WTC11 (cell line): ENCODE results near the gene RPS28. TPM values are rescaled to one million over a fixed set of nuclear protein-coding genes. Genes with fewer than 3 reads are reported as not detected.

Source experiments
- ATAC-seq: fragments of 200-7000 bp; cut with Tn5 transposase; 2 replicates; pipeline ENCODE4 v1.10.0; 2021; ENCODE audit warnings: mild to moderate bottlenecking, moderate library complexity
- CTCF ChIA-PET: fragments of 300-600 bp; sonication (Branson Sonifier 250); formaldehyde crosslinking; loops from one replicate; lab custom pipeline; 2021; ENCODE audit warnings: antibody characterized with exemption; lab: Charles Lee
- POLR2A ChIA-PET: fragments of 350-600 bp; sonication (Branson Sonifier 250); formaldehyde crosslinking; loops from one replicate; lab custom pipeline; 2021; ENCODE audit warnings: antibody characterized with exemption; lab: Charles Lee
- DNase-seq: peaks from one replicate; pipeline ENCODE4 v3.0.0; 2021; ENCODE audit warnings: low spot score
- H3K27ac Mint-ChIP-seq: 2 replicates; pipeline ENCODE4 v1.8.0; 2021; ENCODE audit warnings: mixed read lengths
- H3K27me3 Mint-ChIP-seq: 2 replicates; pipeline ENCODE4 v1.8.0; 2021; ENCODE audit warnings: low read depth, mild to moderate bottlenecking, moderate library complexity, mixed read lengths
- H3K36me3 Mint-ChIP-seq: 2 replicates; pipeline ENCODE4 v1.8.0; 2021; ENCODE audit warnings: mixed read lengths
- H3K4me1 Mint-ChIP-seq: 2 replicates; pipeline ENCODE4 v1.8.0; 2022; ENCODE audit warnings: mixed read lengths
- H3K4me3 Mint-ChIP-seq: 2 replicates; pipeline ENCODE4 v1.8.0; 2021; ENCODE audit warnings: mild to moderate bottlenecking, moderate library complexity, mixed read lengths
- H3K9me3 Mint-ChIP-seq: 2 replicates; pipeline ENCODE4 v1.8.0; 2021; ENCODE audit warnings: mixed read lengths
- CREM ChIP-seq: sonication (generic); formaldehyde crosslinking; IDR thresholded peaks from 2 replicates; pipeline ENCODE4 v1.8.1; 2022; ENCODE audit warnings: mild to moderate bottlenecking, missing genetic modification reagents, moderate library complexity
- EMX1 ChIP-seq: fragments of 250-450 bp; sonication (Bioruptor Pico); IDR thresholded peaks from 2 replicates; pipeline ENCODE4 v1.8.0; 2021; ENCODE audit warnings: mild to moderate bottlenecking
- ERG ChIP-seq: fragments of 250-450 bp; sonication (Bioruptor Pico); IDR thresholded peaks from 2 replicates; pipeline ENCODE4 v1.8.0; 2021; ENCODE audit warnings: mild to moderate bottlenecking
- FOXJ3 ChIP-seq: sonication (generic); formaldehyde crosslinking; IDR thresholded peaks from 2 replicates; pipeline ENCODE4 v1.9.0; 2021; ENCODE audit warnings: missing genetic modification reagents, mild to moderate bottlenecking, borderline replicate concordance
- GRHL2 ChIP-seq: fragments of 250-450 bp; sonication (Bioruptor Pico); IDR thresholded peaks from 2 replicates; pipeline ENCODE4 v1.8.0; 2022; ENCODE audit warnings: mild to moderate bottlenecking, moderate library complexity; ENCODE audit not compliant: insufficient replicate concordance, severe bottlenecking
- MAX ChIP-seq: sonication (generic); formaldehyde crosslinking; IDR thresholded peaks from 2 replicates; pipeline ENCODE4 v1.8.0; 2022; ENCODE audit warnings: mild to moderate bottlenecking, missing genetic modification reagents
- MXD4 ChIP-seq: fragments of 250-450 bp; sonication (Bioruptor Pico); IDR thresholded peaks from 2 replicates; pipeline ENCODE4 v1.8.0; 2021; ENCODE audit warnings: mild to moderate bottlenecking, moderate library complexity, borderline replicate concordance
- MYBL2 ChIP-seq: sonication (generic); formaldehyde crosslinking; IDR thresholded peaks from 2 replicates; pipeline ENCODE4 v1.8.1; 2023; ENCODE audit warnings: mild to moderate bottlenecking, moderate library complexity, missing genetic modification reagents
- NFATC4 ChIP-seq: fragments of 250-450 bp; sonication (Bioruptor Pico); IDR thresholded peaks from 2 replicates; pipeline ENCODE4 v1.9.0; 2021; ENCODE audit warnings: mild to moderate bottlenecking
- NFE2L1 ChIP-seq: sonication (generic); formaldehyde crosslinking; IDR thresholded peaks from 2 replicates; pipeline ENCODE4 v1.8.1; 2023; ENCODE audit warnings: missing genetic modification reagents
- NFYB ChIP-seq: sonication (generic); formaldehyde crosslinking; conservative IDR thresholded peaks from 2 replicates; pipeline ENCODE4 v1.8.0; 2022; ENCODE audit warnings: low read depth, missing genetic modification reagents
- PRDM15 ChIP-seq: sonication (generic); formaldehyde crosslinking; IDR thresholded peaks from 2 replicates; pipeline ENCODE4 v1.8.0; 2022; ENCODE audit warnings: missing genetic modification reagents
- SOX15 ChIP-seq: fragments of 250-450 bp; sonication (Bioruptor Pico); IDR thresholded peaks from 2 replicates; pipeline ENCODE4 v1.9.0; 2021; ENCODE audit warnings: mild to moderate bottlenecking
- SP1 ChIP-seq: sonication (generic); formaldehyde crosslinking; conservative IDR thresholded peaks from 2 replicates; pipeline ENCODE4 v1.8.1; 2022; ENCODE audit warnings: missing genetic modification reagents
- TCF7 ChIP-seq: sonication (generic); formaldehyde crosslinking; IDR thresholded peaks from 2 replicates; pipeline ENCODE4 v1.8.0; 2022; ENCODE audit warnings: mild to moderate bottlenecking, low read depth, missing genetic modification reagents, moderate library complexity
- TP53 ChIP-seq: sonication (generic); formaldehyde crosslinking; IDR thresholded peaks from 2 replicates; pipeline ENCODE4 v1.8.1; 2023; ENCODE audit warnings: mild to moderate bottlenecking, missing genetic modification reagents
- ZBTB21 ChIP-seq: sonication (generic); formaldehyde crosslinking; IDR thresholded peaks from 2 replicates; pipeline ENCODE4 v1.8.1; 2023; ENCODE audit warnings: mild to moderate bottlenecking, missing genetic modification reagents, borderline replicate concordance
- ZNF121 ChIP-seq: sonication (generic); formaldehyde crosslinking; IDR thresholded peaks from 2 replicates; pipeline ENCODE4 v1.8.0; 2023; ENCODE audit warnings: missing genetic modification reagents
- ZNF138 ChIP-seq: sonication (generic); formaldehyde crosslinking; conservative IDR thresholded peaks from 2 replicates; pipeline ENCODE4 v1.8.1; 2022; ENCODE audit warnings: mild to moderate bottlenecking, moderate library complexity, missing genetic modification reagents
- ZNF232 ChIP-seq: sonication (generic); formaldehyde crosslinking; IDR thresholded peaks from 2 replicates; pipeline ENCODE4 v1.8.0; 2022; ENCODE audit warnings: mild to moderate bottlenecking, missing genetic modification reagents
- ZNF423 ChIP-seq: fragments of 250-450 bp; sonication (Bioruptor Pico); IDR thresholded peaks from 2 replicates; pipeline ENCODE4 v2.1.2; 2022; ENCODE audit warnings: mild to moderate bottlenecking, moderate library complexity
- total RNA-seq: library from RNA; stranded (reverse); gene quantifications from 3 replicates; pipeline ENCODE4 v1.2.3, GENCODE V29; 2021
- TF ChIP-seq, protein P1 (sequence below): sonication (generic); formaldehyde crosslinking; IDR thresholded peaks from 2 replicates; pipeline ENCODE4 v1.8.1; 2022; ENCODE audit warnings: missing genetic modification reagents, borderline replicate concordance
- TF ChIP-seq, protein P2 (sequence below): sonication (generic); formaldehyde crosslinking; conservative IDR thresholded peaks from 2 replicates; pipeline ENCODE4 v1.8.1; 2022; ENCODE audit warnings: mild to moderate bottlenecking, missing genetic modification reagents
- TF ChIP-seq, protein P3 (sequence below): sonication (generic); formaldehyde crosslinking; IDR thresholded peaks from 2 replicates; pipeline ENCODE4 v1.8.0; 2023; ENCODE audit warnings: missing genetic modification reagents

RPS28 gene
- total RNA-seq, 1 experiment from 2014 or later = 2,082 TPM

GRCh38 chr19:8305798-8306197 lies 15.5 kb upstream of the RPS28 start:
- ChIA-PET POLR2A (no interaction called here), CTCF (interaction anchor here (0.6 to 3.8 kb wide), 2 partner anchors 28 to 274 kb away, joined by 4 to 18 read pairs; no protein-coding TSS in a partner anchor)
- Mint-ChIP-seq H3K9me3 (no peaks in the 10 kb centered on the region), H3K4me1 (peaks cover 33% of the 10 kb centered on the region), H3K27ac (no peak overlapping the region), H3K36me3 (peaks cover 18% of the 10 kb centered on the region), H3K27me3 (no peaks in the 10 kb centered on the region), H3K4me3 (no peak overlapping the region)
- ATAC-seq = no peak
- TF ChIP-seq MAX (CRISPR knock-in tag) = no peak
- TF ChIP-seq, protein P1, sequence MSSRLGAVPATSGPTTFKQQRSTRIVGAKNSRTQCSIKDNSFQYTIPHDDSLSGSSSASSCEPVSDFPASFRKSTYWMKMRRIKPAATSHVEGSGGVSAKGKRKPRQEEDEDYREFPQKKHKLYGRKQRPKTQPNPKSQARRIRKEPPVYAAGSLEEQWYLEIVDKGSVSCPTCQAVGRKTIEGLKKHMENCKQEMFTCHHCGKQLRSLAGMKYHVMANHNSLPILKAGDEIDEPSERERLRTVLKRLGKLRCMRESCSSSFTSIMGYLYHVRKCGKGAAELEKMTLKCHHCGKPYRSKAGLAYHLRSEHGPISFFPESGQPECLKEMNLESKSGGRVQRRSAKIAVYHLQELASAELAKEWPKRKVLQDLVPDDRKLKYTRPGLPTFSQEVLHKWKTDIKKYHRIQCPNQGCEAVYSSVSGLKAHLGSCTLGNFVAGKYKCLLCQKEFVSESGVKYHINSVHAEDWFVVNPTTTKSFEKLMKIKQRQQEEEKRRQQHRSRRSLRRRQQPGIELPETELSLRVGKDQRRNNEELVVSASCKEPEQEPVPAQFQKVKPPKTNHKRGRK (CRISPR knock-in tag) = no peak
- TF ChIP-seq, protein P2, sequence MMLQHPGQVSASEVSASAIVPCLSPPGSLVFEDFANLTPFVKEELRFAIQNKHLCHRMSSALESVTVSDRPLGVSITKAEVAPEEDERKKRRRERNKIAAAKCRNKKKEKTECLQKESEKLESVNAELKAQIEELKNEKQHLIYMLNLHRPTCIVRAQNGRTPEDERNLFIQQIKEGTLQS = no peak
- TF ChIP-seq PRDM15 = no peak
- no peak for TF ChIP-seq ZNF423 (CRISPR knock-in tag)
- no peak for TF ChIP-seq TP53 (CRISPR knock-in tag)
- no peak for TF ChIP-seq MXD4 (CRISPR knock-in tag)
- TF ChIP-seq, protein P3, sequence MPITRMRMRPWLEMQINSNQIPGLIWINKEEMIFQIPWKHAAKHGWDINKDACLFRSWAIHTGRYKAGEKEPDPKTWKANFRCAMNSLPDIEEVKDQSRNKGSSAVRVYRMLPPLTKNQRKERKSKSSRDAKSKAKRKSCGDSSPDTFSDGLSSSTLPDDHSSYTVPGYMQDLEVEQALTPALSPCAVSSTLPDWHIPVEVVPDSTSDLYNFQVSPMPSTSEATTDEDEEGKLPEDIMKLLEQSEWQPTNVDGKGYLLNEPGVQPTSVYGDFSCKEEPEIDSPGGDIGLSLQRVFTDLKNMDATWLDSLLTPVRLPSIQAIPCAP (CRISPR knock-in tag) = no peak
- TF ChIP-seq ZNF138 = no peak
- no peak for TF ChIP-seq FOXJ3 (CRISPR knock-in tag)
- no peak for TF ChIP-seq ERG (CRISPR knock-in tag)
- no peak for TF ChIP-seq NFATC4 (CRISPR knock-in tag)
- TF ChIP-seq ZBTB21 (CRISPR knock-in tag) = no peak
- DNase-seq = peak; percentile 5

- Mint-ChIP-seq H3K27me3 (no peaks in the 10 kb centered on the region), H3K4me3 (peak overlapping the region; percentile 86), H3K27ac (no peak overlapping the region), H3K4me1 (peaks cover 33% of the 10 kb centered on the region), H3K36me3 (peaks cover 24% of the 10 kb centered on the region), H3K9me3 (no peaks in the 10 kb centered on the region)
- DNase-seq (peak; percentile 10), ATAC-seq (no peak)
- ChIA-PET POLR2A (interaction anchor here (0.7 kb wide), 1 partner anchor 15 kb away, joined by 3 read pairs; the partner anchor contains the start of gene RPS28), CTCF (interaction anchor here (0.6 to 3.8 kb wide), 6 partner anchors 10 to 273 kb away, joined by 3 to 18 read pairs (median 4); no protein-coding TSS in a partner anchor)
- TF ChIP-seq, protein P1 (CRISPR knock-in tag) = no peak
- TF ChIP-seq GRHL2 (CRISPR knock-in tag) (no peak), TCF7 (no peak), NFE2L1 (CRISPR knock-in tag) (no peak), ZNF232 (CRISPR knock-in tag) (no peak), CREM (CRISPR knock-in tag) (no peak), EMX1 (no peak), NFYB (no peak), SP1 (no peak), TP53 (CRISPR knock-in tag) (no peak), MYBL2 (CRISPR knock-in tag) (no peak), ZNF121 (CRISPR knock-in tag) (no peak), SOX15 (CRISPR knock-in tag) (no peak)
These were observed 14.9 kb upstream of the RPS28 start for GRCh38 chr19:8306235-8307054.
